Left lung (tissue), 10 donors: Measurements from ENCODE around the gene CIART. TPM values are rescaled to one million over a fixed set of nuclear protein-coding genes. Genes with fewer than 3 reads are reported as not detected.

ENCODE experiments used
- ATAC-seq: fragments of 200-7000 bp; cut with Tn5 transposase; one replicate; pipeline ENCODE4 v1.9.1; 2020; ENCODE audit warnings: moderate library complexity
- DNase-seq, 4 donors: peaks; one replicate each; pipeline ENCODE4 v3.0.0-alpha.2; 2013 to 2020
- H3K27ac ChIP-seq, 2 donors: fragments of 200-600 bp; sonication (generic) in 1 of 2; one replicate each; pipeline versions ENCODE4 v1.5.0 to v1.8.0; 2020 to 2021
- H3K27me3 ChIP-seq, 2 donors: fragments of 200-600 bp; sonication (generic) in 1 of 2; one replicate each; pipeline versions ENCODE4 v1.5.0 to v1.8.0; 2020 to 2021
- H3K36me3 ChIP-seq, 2 donors: fragments of 200-600 bp; sonication (generic) in 1 of 2; one replicate each; pipeline versions ENCODE4 v1.5.0 to v1.8.0; 2020 to 2021
- H3K4me1 ChIP-seq, 2 donors: fragments of 200-600 bp; one replicate each; pipeline ENCODE4 v1.8.0; 2021
- H3K4me3 ChIP-seq, 2 donors: fragments of 200-600 bp; sonication (generic) in 1 of 2; one replicate each; pipeline versions ENCODE4 v1.5.0 to v1.8.0; 2020 to 2021; ENCODE audit warnings: mild to moderate bottlenecking in 1 of 2
- H3K9me3 ChIP-seq, 2 donors: fragments of 200-600 bp; sonication (generic) in 1 of 2; one replicate each; pipeline versions ENCODE4 v1.5.0 to v1.8.0; 2020 to 2021
- CTCF ChIP-seq, 2 donors: fragments of 200-600 bp; sonication (generic) in 1 of 2; IDR thresholded peaks; one replicate each; pipeline versions ENCODE4 v1.5.0 to v1.8.0; 2021; ENCODE audit warnings: antibody characterized with exemption in 2 of 2
- intact Hi-C, 2 donors: fragments of 100-400 bp; cut with DNase I; formaldehyde crosslinking; loops; one replicate each; pipeline versions ENCODE4 v1.11.2 to v1.14.2; 2022
- polyA plus RNA-seq, 6 donors: library from polyadenylated mRNA; unstranded; fragments of 120-200 nt; gene quantifications; one replicate each; pipeline ENCODE4 v1.2.1, GENCODE V29; 2013; ENCODE audit not compliant: insufficient read length in 6 of 6
- total RNA-seq, 2 donors: library from RNA; stranded (reverse); fragmentation: NEBNext Ultra II Directional; extraction: Animal tissue kit (Norgen Biotek cat#: 25700); gene quantifications; one replicate each; pipeline ENCODE4 v1.2.1, GENCODE V29; 2021
- donor health status: DM: no; HTN: yes; CAD: no.
- donor health status: DM: no; HTN: no; CAD: no.

CIART gene
- total and polyA plus RNA-seq, 8 donors, result 3.4 to 13.2 (median 8.3) TPM

GRCh38 chr1:150257624-150258585, 24.4 kb upstream of the CIART start, which contains the start of gene CA14:
TSS of gene CA14 (plus strand) at chr1:150257774. CDS start at chr1:150258129, 355 bp downstream.
- no peak for DNase-seq
- Histone ChIP-seq H3K27ac (no peak within 1 kb of the TSS), H3K4me3 (no peak within 1 kb of the TSS), H3K36me3 (no peaks in the 10 kb centered on the region), H3K27me3 (peaks cover 0 to 35% of the 10 kb centered on the region in 2 donors), H3K9me3 (no peaks in the 10 kb centered on the region), H3K4me1 (peaks cover 0 to 24% of the 10 kb centered on the region in 2 donors)
- no peak for ATAC-seq
- intact Hi-C loops, result no loop called here
- no peak for TF ChIP-seq CTCF (IDR thresholded peaks at IDR 0.05)

GRCh38 chr1:150259217-150259616, 23.1 kb upstream of the CIART start:
- no peak overlapping the region for H3K4me3 ChIP-seq

GRCh38 chr1:150259758-150260669, 22.3 kb upstream of the CIART start:
- Histone ChIP-seq H3K36me3 (peaks cover 0 to 12% of the 10 kb centered on the region in 2 donors), H3K27ac (peak overlapping the region; percentile 16 to 56), H3K4me3 (no peak overlapping the region), H3K27me3 (peaks cover 0 to 35% of the 10 kb centered on the region in 2 donors), H3K4me1 (peaks cover 0 to 24% of the 10 kb centered on the region in 2 donors), H3K9me3 (no peaks in the 10 kb centered on the region)
- DNase-seq (peak in 2 of 4 donors; percentile 79 to 82), ATAC-seq (peak; percentile 85)
- no peak for TF ChIP-seq CTCF (IDR thresholded peaks at IDR 0.05)
- intact Hi-C loops, result no loop called here

More at GRCh38 chr1:150259217-150259616, 23.1 kb upstream of the CIART start:
- intact Hi-C loops, result no loop called here
- no peaks in the 10 kb centered on the region for H3K9me3 ChIP-seq
- H3K27me3 ChIP-seq, result peaks cover 0 to 35% of the 10 kb centered on the region in 2 donors
- no peak for TF ChIP-seq CTCF (IDR thresholded peaks at IDR 0.05)
- peaks cover 0 to 4% of the 10 kb centered on the region in 2 donors for H3K36me3 ChIP-seq
- ATAC-seq (peak; percentile 15), DNase-seq (peak in 1 of 4 donors; percentile 37)
- H3K27ac ChIP-seq, result peak overlapping the region in 1 of 2 donors; percentile 56
- peaks cover 0 to 24% of the 10 kb centered on the region in 2 donors for H3K4me1 ChIP-seq

GRCh38 chr1:150261367-150261766, 21.0 kb upstream of the CIART start:
- ATAC-seq (no peak), DNase-seq (no peak)
- H3K36me3 ChIP-seq, result peaks cover 0 to 26% of the 10 kb centered on the region in 2 donors
- H3K27ac ChIP-seq, result no peak overlapping the region
- H3K9me3 ChIP-seq, result no peaks in the 10 kb centered on the region
- intact Hi-C loops, result no loop called here
- peaks cover 0 to 14% of the 10 kb centered on the region in 2 donors for H3K4me1 ChIP-seq
- no peak for TF ChIP-seq CTCF (IDR thresholded peaks at IDR 0.05)
- H3K4me3 ChIP-seq, result no peak overlapping the region
- H3K27me3 ChIP-seq, result peaks cover 0 to 35% of the 10 kb centered on the region in 2 donors
